COLO829 (cell line): Measurements from ENCODE around the gene SH3GLB1.

Source experiments
- DNase-seq: peaks from one replicate; pipeline ENCODE4 v3.0.0; 2012; ENCODE audit warnings: low spot score

Gene SH3GLB1

GRCh38 chr1:86773341-86774288, 69.2 kb downstream of the SH3GLB1 start:
- DNase-seq, result no peak

DNA sequence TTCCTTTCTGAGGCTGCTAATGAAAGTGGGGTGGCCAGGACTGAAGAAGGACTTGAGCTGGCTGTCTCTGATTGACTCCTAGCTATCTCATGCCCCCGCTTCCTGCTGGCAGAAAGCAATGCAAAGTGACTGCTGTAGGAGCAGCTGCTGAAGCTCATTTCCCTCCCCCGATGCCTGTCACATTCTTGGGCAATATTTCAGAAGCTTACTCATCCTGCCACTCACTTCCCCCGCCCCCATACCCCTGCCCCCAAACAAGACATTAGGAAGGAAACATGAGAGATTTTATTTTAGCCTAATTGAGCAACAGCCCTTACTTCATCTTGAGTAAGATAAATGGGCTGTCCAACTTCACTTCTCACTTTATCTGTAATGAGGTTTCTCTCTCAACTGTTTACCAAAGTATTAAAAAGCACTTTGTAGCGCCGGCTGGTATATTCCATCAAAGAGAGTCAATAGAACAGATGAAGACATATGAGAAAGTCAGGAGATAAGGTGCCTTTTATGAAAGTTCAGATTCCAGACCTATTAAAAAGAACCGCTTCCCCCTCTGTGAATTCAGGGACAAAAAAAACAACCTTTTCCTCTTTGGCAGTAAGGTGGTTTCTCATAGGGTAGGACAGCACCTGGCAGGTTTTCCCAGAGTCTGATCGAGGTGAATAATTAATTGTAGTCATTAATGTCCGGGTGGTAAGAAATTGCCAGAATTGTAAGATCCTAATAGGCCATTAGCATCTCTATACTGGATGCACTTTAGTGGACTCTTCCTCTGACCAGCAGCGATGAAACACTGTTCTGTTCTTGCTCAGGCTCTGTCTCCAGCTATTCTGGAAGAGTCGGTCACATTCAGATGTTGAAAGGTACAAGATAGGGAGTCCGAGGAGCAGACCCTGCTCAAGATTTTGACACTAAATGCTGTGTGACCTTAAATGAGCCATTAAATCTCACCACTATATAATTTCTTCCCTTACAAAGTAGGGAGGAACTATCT, 70.2 kb downstream of the SH3GLB1 start:
- DNase-seq, result peak; percentile 86

DNA sequence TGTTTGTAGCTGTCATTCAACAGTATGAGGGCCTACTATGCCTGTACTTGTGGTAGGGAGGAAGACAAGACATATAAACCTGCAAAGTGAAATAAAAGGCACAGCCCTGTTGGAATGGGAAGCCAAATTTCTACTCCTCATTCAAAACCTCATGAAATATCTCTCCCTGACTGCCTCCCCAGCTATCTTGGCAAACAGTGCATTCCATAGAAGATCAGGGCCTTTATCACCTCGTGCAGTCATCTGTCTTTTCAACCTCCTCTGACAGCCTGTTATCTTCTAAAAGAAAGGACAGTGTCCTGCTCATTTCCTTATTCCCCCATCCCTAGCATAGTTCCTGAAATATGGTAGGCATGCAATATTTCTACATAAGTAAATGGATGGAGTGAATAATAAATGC, 71.0 kb downstream of the SH3GLB1 start:
- no peak for DNase-seq

DNA sequence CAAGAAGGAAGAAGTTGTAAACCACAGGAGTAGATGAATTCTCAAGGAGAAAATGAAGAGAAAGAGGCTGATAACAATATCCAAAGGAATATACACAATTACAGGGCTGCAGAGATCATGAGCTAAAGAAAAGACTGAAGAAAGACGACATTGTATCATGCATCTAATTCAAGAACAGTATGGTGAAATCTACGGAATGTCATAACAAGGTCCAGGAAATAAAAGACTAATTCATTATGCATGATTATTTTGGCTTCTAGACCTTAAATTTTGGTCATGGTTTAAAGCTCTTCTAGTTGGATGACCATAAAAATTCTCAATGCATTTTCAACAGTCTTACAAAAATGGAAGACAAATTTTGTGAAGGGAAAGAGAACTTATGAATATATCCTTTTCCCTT, 71.7 kb downstream of the SH3GLB1 start:
- peak; percentile 53 for DNase-seq

- no peak for DNase-seq
Measured at GRCh38 chr1:86778569-86779239, 74.3 kb downstream of the SH3GLB1 start.

DNA sequence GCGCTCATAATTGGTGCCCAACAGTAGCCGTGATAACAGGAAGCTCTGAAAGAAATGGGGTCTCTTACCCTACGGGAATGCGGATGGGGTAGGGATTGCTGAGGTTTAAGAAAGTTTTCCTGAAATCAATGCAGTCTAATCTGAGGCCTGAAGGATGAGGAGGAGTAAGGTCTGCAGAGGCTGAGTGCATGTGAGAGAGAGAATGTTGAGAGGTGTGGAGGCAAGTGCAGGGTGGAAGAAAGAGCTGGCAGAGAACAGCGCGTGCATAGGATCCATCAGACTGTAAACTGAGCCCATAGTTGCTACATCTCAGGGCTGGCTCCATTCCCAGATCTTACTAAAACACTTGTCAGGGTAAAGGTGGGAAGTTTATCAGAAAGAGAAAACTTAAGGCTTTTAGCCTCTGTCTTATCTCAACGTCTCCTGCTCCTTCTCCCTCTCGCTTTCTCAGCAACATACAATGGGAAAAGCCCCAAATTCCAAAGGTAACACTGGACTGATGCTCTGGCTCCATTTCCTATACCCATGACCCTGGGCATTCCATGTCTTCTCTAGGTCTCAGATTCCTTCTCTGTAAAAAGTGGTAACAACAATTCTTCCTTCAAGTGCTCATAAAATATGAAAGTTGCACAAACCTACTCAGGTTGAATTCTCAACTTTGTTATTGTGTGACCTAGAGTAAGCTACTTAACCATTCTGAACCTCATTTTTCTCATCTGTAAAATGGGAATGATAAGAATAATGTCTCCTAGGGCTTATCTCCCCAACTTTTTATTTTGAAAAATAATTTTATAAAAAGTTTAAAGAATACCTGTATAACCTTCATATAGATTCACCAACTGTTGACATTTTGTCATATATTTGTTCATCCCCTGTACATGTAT, 75.2 kb downstream of the SH3GLB1 start:
- DNase-seq, result no peak

- DNase-seq, result no peak
Measured at GRCh38 chr1:86782482-86782881, 78.1 kb downstream of the SH3GLB1 start.

DNA sequence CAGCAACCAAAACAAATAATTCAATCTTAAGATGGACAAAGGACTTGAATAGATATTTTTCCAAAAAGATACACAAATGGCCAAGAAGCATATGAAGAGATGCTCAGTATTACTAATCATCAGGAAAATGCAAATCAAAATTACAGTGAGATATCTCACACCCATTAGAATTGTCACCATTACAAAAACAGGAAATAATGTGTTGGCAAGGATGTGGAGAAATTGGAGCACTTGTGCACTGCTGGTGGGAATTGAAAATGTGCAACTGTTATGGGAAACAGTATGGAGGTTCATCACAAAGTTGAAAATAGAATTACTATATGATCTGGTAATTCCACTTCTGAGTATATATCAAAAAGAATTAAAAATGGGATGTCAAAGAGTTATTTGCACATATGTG, 83.2 kb downstream of the SH3GLB1 start:
- no peak for DNase-seq

- DNase-seq, result no peak
Measured at GRCh38 chr1:86788300-86789206, 84.2 kb downstream of the SH3GLB1 start.

DNA sequence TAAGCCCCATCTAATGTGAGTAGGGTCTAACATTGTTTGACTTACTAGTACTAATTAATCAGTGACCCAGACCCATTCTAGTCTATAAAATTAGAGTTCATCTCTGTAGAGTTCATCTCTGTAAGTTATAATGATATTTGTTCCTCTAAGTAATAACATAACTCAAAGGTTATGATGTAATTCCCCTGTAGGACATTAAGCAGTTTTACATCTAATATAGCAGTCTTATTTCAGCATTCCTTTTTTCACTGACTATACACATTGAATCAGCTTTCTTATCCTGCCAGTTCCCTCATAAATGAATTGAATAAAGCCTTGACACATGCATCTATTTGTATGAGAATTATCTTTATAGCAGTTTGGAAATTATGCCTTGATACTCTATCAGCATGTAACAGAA, 90.9 kb downstream of the SH3GLB1 start:
- no peak for DNase-seq
